ENCODE results near the gene NIPA2. TPM values are rescaled to one million over a fixed set of nuclear protein-coding genes. Genes with fewer than 3 reads are reported as not detected.

The NIPA2 gene
- total RNA-seq, 1 donor from 2014 or later = 43.6 TPM

GRCh38 chr15:22883196-22883595, 44.7 kb downstream of the NIPA2 start:
- intact Hi-C loops (cut with DNase I) = no loop called here
- no peaks in the 10 kb centered on the region for H3K9me3 ChIP-seq
- no peak overlapping the region for H3K27ac ChIP-seq
- no peak overlapping the region for H3K4me3 ChIP-seq
- no peak for TF ChIP-seq CTCF (IDR thresholded peaks at IDR 0.05)
- no peaks in the 10 kb centered on the region for H3K27me3 ChIP-seq (ENCODE audit: low read depth)
- no peak for ATAC-seq
- H3K4me1 ChIP-seq = no peaks in the 10 kb centered on the region
- DNase-seq = no peak
- peaks cover 84% of the 10 kb centered on the region for H3K36me3 ChIP-seq

- Histone ChIP-seq H3K4me1 (no peaks in the 10 kb centered on the region), H3K27me3 (ENCODE audit: low read depth) (no peaks in the 10 kb centered on the region), H3K27ac (no peak overlapping the region), H3K9me3 (no peaks in the 10 kb centered on the region), H3K4me3 (no peak overlapping the region), H3K36me3 (peaks cover 77% of the 10 kb centered on the region)
- DNase-seq (no peak), ATAC-seq (peak in 1 of 2 donors; percentile 16)
- no peak for TF ChIP-seq CTCF (IDR thresholded peaks at IDR 0.05)
- intact Hi-C loops (cut with DNase I) = no loop called here
Observed at GRCh38 chr15:22884344-22884743, 45.9 kb downstream of the NIPA2 start.

GRCh38 chr15:22885120-22885519, 46.7 kb downstream of the NIPA2 start:
- no peaks in the 10 kb centered on the region for H3K4me1 ChIP-seq
- ATAC-seq (no peak), DNase-seq (no peak)
- TF ChIP-seq CTCF (IDR thresholded peaks at IDR 0.05) = no peak
- no peaks in the 10 kb centered on the region for H3K9me3 ChIP-seq
- no peaks in the 10 kb centered on the region for H3K27me3 ChIP-seq (ENCODE audit: low read depth)
- no peak overlapping the region for H3K27ac ChIP-seq
- H3K4me3 ChIP-seq = no peak overlapping the region
- intact Hi-C loops (cut with DNase I) = no loop called here
- peaks cover 70% of the 10 kb centered on the region for H3K36me3 ChIP-seq

- H3K9me3 ChIP-seq = no peaks in the 10 kb centered on the region
- intact Hi-C loops (cut with DNase I) = no loop called here
- no peak overlapping the region for H3K4me3 ChIP-seq
- peaks cover 65% of the 10 kb centered on the region for H3K36me3 ChIP-seq
- no peaks in the 10 kb centered on the region for H3K27me3 ChIP-seq (ENCODE audit: low read depth)
- DNase-seq (no peak), ATAC-seq (peak in 1 of 2 donors; percentile 14)
- no peak overlapping the region for H3K27ac ChIP-seq
- TF ChIP-seq CTCF (IDR thresholded peaks at IDR 0.05) = no peak
- no peaks in the 10 kb centered on the region for H3K4me1 ChIP-seq
Observed at GRCh38 chr15:22887157-22887951, 48.9 kb downstream of the NIPA2 start.

GRCh38 chr15:22888120-22888859, 49.8 kb downstream of the NIPA2 start:
- no peak for TF ChIP-seq CTCF (IDR thresholded peaks at IDR 0.05)
- H3K27ac ChIP-seq = no peak overlapping the region
- no peaks in the 10 kb centered on the region for H3K27me3 ChIP-seq (ENCODE audit: low read depth)
- no peaks in the 10 kb centered on the region for H3K9me3 ChIP-seq
- H3K4me1 ChIP-seq = no peaks in the 10 kb centered on the region
- ATAC-seq (peak in 1 of 2 donors; percentile 34), DNase-seq (no peak)
- peaks cover 65% of the 10 kb centered on the region for H3K36me3 ChIP-seq
- H3K4me3 ChIP-seq = no peak overlapping the region
- intact Hi-C loops (cut with DNase I) = no loop called here

All from lower lobe of right lung (tissue), 2 donors.